Breast epithelium (tissue), 4 donors: ENCODE results near the gene RREB1. TPM values are rescaled to one million over a fixed set of nuclear protein-coding genes. Genes with fewer than 3 reads are reported as not detected.

Source experiments
- DNase-seq, 2 donors: peaks; one replicate each; pipeline ENCODE4 v3.0.0-alpha.2; 2019; ENCODE audit warnings: low spot score in 2 of 2
- H3K27ac ChIP-seq, 2 donors: fragments of 200-600 bp; sonication (generic) in 1 of 2; one replicate each; pipeline ENCODE4 v1.5.1; 2016 to 2019; ENCODE audit warnings: mild to moderate bottlenecking in 1 of 2
- H3K27me3 ChIP-seq, 2 donors: fragments of 200-600 bp; sonication (generic) in 1 of 2; one replicate each; pipeline versions ENCODE4 v1.5.1 to v1.6.0; 2017 to 2019; ENCODE audit warnings: control low read depth in 1 of 2, mild to moderate bottlenecking in 1 of 2
- H3K36me3 ChIP-seq: fragments of 200-600 bp; one replicate; pipeline ENCODE4 v1.5.1; 2019
- H3K4me1 ChIP-seq, 2 donors: fragments of 200-600 bp; sonication (generic); one replicate each; pipeline ENCODE4 v1.5.1; 2016 to 2019; ENCODE audit warnings: control low read depth in 1 of 2
- H3K4me3 ChIP-seq, 3 donors: fragments of 200-600 bp; sonication (generic); 1 replicate in 2 of 3; 2 replicates in 1 of 3; pipeline ENCODE4 v1.5.1; 2016 to 2019; ENCODE audit warnings: mild to moderate bottlenecking in 3 of 3, moderate library complexity in 2 of 3
- H3K9me3 ChIP-seq, 2 donors: fragments of 200-600 bp; sonication (generic) in 1 of 2; one replicate each; pipeline ENCODE4 v1.5.1; 2016 to 2019; ENCODE audit warnings: control low read depth in 1 of 2
- CTCF ChIP-seq, 3 donors: fragments of 450-650 bp; IDR thresholded peaks; one replicate each; pipeline ENCODE4 v1.5.1; 2016 to 2017; ENCODE audit warnings: antibody characterized with exemption in 3 of 3, mild to moderate bottlenecking in 3 of 3, moderate library complexity in 3 of 3
- POLR2A ChIP-seq: fragments of 450-650 bp; IDR thresholded peaks from one replicate; pipeline ENCODE4 v1.6.1; 2016; ENCODE audit warnings: antibody characterized with exemption, mild to moderate bottlenecking, moderate library complexity
- POLR2AphosphoS5 ChIP-seq, 3 donors: sonication (generic); formaldehyde crosslinking; IDR thresholded peaks; one replicate each; pipeline ENCODE4 v1.6.1; 2017; ENCODE audit warnings: antibody characterized with exemption in 3 of 3
- intact Hi-C: fragments of 100-400 bp; cut with DNase I; formaldehyde crosslinking; loops from one replicate; pipeline ENCODE4 v1.15.1; 2023; ENCODE audit warnings: low total_unique reads
- total RNA-seq, 3 donors: library from RNA; depleted of rRNA; stranded (reverse); fragments of >200 nt; gene quantifications; one replicate each; pipeline ENCODE4 v1.1.0, GENCODE V29; 2016

RREB1 gene
- total RNA-seq, 3 donors from 2014 or later = 36.0 to 39.8 (median 39.7) TPM

- no peak overlapping the region for H3K27ac ChIP-seq
- H3K4me1 ChIP-seq = no peaks in the 10 kb centered on the region
- no peak overlapping the region for H3K4me3 ChIP-seq
- no peaks in the 10 kb centered on the region for H3K27me3 ChIP-seq
- intact Hi-C loops = no loop called here
- no peak for TF ChIP-seq CTCF (IDR thresholded peaks at IDR 0.05)
- no peak for TF ChIP-seq POLR2A
- no peak for TF ChIP-seq POLR2AphosphoS5 (IDR thresholded peaks at IDR 0.05)
- no peaks in the 10 kb centered on the region for H3K36me3 ChIP-seq
- DNase-seq = no peak
- H3K9me3 ChIP-seq = no peaks in the 10 kb centered on the region
Measured at GRCh38 chr6:7067305-7067704, 40.5 kb upstream of the RREB1 start.

- no peaks in the 10 kb centered on the region for H3K27me3 ChIP-seq
- H3K4me1 ChIP-seq = no peaks in the 10 kb centered on the region
- intact Hi-C loops = no loop called here
- no peaks in the 10 kb centered on the region for H3K36me3 ChIP-seq
- DNase-seq = no peak
- no peak overlapping the region for H3K4me3 ChIP-seq
- TF ChIP-seq CTCF (IDR thresholded peaks at IDR 0.05) (no peak), POLR2AphosphoS5 (IDR thresholded peaks at IDR 0.05) (no peak), POLR2A (no peak)
- no peak overlapping the region for H3K27ac ChIP-seq
- H3K9me3 ChIP-seq = no peaks in the 10 kb centered on the region
Measured at GRCh38 chr6:7071405-7071804, 36.4 kb upstream of the RREB1 start.

GRCh38 chr6:7073082-7073820 lies 34.5 kb upstream of the RREB1 start:
- TF ChIP-seq CTCF (IDR thresholded peaks at IDR 0.05) (no peak), POLR2AphosphoS5 (IDR thresholded peaks at IDR 0.05) (no peak), POLR2A (no peak)
- H3K4me1 ChIP-seq = no peaks in the 10 kb centered on the region
- no peaks in the 10 kb centered on the region for H3K36me3 ChIP-seq
- no peaks in the 10 kb centered on the region for H3K27me3 ChIP-seq
- H3K27ac ChIP-seq = peak overlapping the region in 1 of 2 donors; percentile 29
- no peak for DNase-seq
- intact Hi-C loops = no loop called here
- no peak overlapping the region for H3K4me3 ChIP-seq
- no peaks in the 10 kb centered on the region for H3K9me3 ChIP-seq

- Histone ChIP-seq H3K4me3 (no peak overlapping the region), H3K36me3 (no peaks in the 10 kb centered on the region), H3K27me3 (no peaks in the 10 kb centered on the region), H3K4me1 (no peaks in the 10 kb centered on the region), H3K9me3 (no peaks in the 10 kb centered on the region), H3K27ac (no peak overlapping the region)
- intact Hi-C loops = no loop called here
- no peak for DNase-seq
- no peak for TF ChIP-seq CTCF (IDR thresholded peaks at IDR 0.05)
- no peak for TF ChIP-seq POLR2A
- TF ChIP-seq POLR2AphosphoS5 (IDR thresholded peaks at IDR 0.05) = no peak
Measured at GRCh38 chr6:7073821-7074525, 33.8 kb upstream of the RREB1 start.

GRCh38 chr6:7074870-7075269 lies 32.9 kb upstream of the RREB1 start:
- intact Hi-C loops = no loop called here

More at GRCh38 chr6:7074870-7075269, 32.9 kb upstream of the RREB1 start:
- no peak overlapping the region for H3K27ac ChIP-seq
- TF ChIP-seq POLR2AphosphoS5 (IDR thresholded peaks at IDR 0.05) = no peak
- no peak for TF ChIP-seq CTCF (IDR thresholded peaks at IDR 0.05)
- no peak for TF ChIP-seq POLR2A
- H3K27me3 ChIP-seq = no peaks in the 10 kb centered on the region
- H3K4me1 ChIP-seq = no peaks in the 10 kb centered on the region
- H3K36me3 ChIP-seq = no peaks in the 10 kb centered on the region
- no peaks in the 10 kb centered on the region for H3K9me3 ChIP-seq
- H3K4me3 ChIP-seq = no peak overlapping the region
- no peak for DNase-seq
